Naive thymus-derived CD8-positive, alpha-beta T cell (primary cell): ENCODE data around the gene HOXB7. TPM values are rescaled to one million over a fixed set of nuclear protein-coding genes. Genes with fewer than 3 reads are reported as not detected.

Experiments
- ATAC-seq, 2 donors: fragments of 150-1000 bp; cut with Tn5 transposase in 1 of 2; sonication (Bioruptor Pico), chemical (Tn5 transposase) in 1 of 2; 1 replicate in 1 of 2; 2 replicates in 1 of 2; pipeline ENCODE4 v1.10.0; 2021; ENCODE audit warnings: mild to moderate bottlenecking in 2 of 2, moderate library complexity in 2 of 2
- POLR2A ChIA-PET: fragments of 350-600 bp; sonication (Branson Sonifier 250); formaldehyde crosslinking; loops from one replicate; lab custom pipeline; 2021; ENCODE audit warnings: antibody characterized with exemption; lab: Charles Lee
- DNase-seq, 10 donors: peaks; one replicate each; pipeline versions ENCODE4 v3.0.0 to v3.0.0-alpha.2; 2020 to 2022
- H3K27ac Mint-ChIP-seq, 10 donors: one replicate each; pipeline ENCODE4 v1.8.0; 2020 to 2022; ENCODE audit warnings: mild to moderate bottlenecking in 10 of 10, mixed read lengths in 10 of 10, moderate library complexity in 4 of 10, inconsistent platforms in 1 of 10
- H3K27me3 Mint-ChIP-seq, 5 donors: one replicate each; pipeline ENCODE4 v1.8.0; 2021 to 2022; ENCODE audit warnings: mixed read lengths in 5 of 5
- H3K36me3 Mint-ChIP-seq, 3 donors: one replicate each; pipeline ENCODE4 v1.8.0; 2020 to 2022; ENCODE audit warnings: mixed read lengths in 3 of 3, mild to moderate bottlenecking in 2 of 3, inconsistent platforms in 1 of 3
- H3K4me1 Mint-ChIP-seq, 4 donors: one replicate each; pipeline ENCODE4 v1.8.0; 2021 to 2022; ENCODE audit warnings: mixed read lengths in 4 of 4
- H3K4me3 Mint-ChIP-seq, 10 donors: one replicate each; pipeline ENCODE4 v1.8.0; 2020 to 2022; ENCODE audit warnings: mild to moderate bottlenecking in 10 of 10, mixed read lengths in 10 of 10, moderate library complexity in 6 of 10, inconsistent platforms in 1 of 10
- H3K9me3 Mint-ChIP-seq, 9 donors: one replicate each; pipeline ENCODE4 v1.8.0; 2020 to 2022; ENCODE audit warnings: mixed read lengths in 9 of 9, mild to moderate bottlenecking in 3 of 9, inconsistent platforms in 1 of 9, moderate library complexity in 1 of 9
- polyA plus RNA-seq, 3 donors: library from polyadenylated mRNA; unstranded; fragments of 300-500 nt; fragmentation: Illumina TruSeq; gene quantifications; one replicate each; pipeline ENCODE4 v1.2.3, GENCODE V29; 2021
- total RNA-seq, 8 experiments: library from RNA in 2 of 8; stranded (reverse) in 2 of 8; gene quantifications; one replicate each; pipeline ENCODE4 v1.2.3 and lab custom pipeline; 2021 to 2026

Gene HOXB7
- total and polyA plus RNA-seq, 5 experiments from 2014 or later: 0.22 to 0.40 TPM; not detected in 3

DNA sequence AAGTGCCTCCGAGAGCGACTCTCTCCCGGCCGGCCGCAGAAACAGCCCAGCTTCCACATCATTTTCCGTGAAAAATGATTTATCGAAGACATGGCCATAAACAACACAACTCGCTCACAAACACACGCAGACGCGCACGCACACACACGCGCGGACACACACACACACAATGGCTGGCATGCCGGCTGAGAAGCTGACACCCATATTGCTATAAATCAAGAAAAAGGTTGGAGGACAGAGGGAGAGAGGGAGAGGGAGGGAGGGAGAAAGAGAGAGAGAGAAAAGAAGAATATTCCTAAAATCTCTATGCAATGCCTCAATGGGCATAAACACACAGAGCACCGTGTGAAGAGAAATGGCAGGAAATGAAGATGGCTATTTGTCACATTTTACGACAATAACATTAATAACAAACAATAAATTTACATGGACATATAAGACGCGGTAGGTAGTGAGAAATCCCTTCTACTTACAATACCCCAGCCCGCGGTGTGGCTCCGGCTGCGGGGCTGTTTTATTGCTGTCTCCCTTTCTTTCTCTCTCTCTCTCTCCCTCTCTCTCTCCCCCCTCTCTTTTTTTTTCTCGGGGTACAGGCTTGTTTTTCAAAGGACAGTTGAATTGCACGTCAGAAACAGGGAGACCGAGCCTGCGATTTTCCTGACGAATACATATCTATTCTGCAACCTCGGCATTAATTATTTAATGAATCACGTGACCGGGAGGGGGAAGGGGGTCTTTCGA is 42.1 kb downstream of the HOXB7 start:
- peak in 1 of 10 donors; percentile 1 for DNase-seq
- Mint-ChIP-seq H3K4me3 (peak overlapping the region in 4 of 10 donors; percentile 8 to 39 (median 13)), H3K27ac (peak overlapping the region in 1 of 10 donors; percentile 21), H3K9me3 (no peaks in the 10 kb centered on the region), H3K27me3 (peaks cover 0 to 20% (median 14%) of the 10 kb centered on the region in 5 donors), H3K4me1 (peaks cover 3 to 25% (median 9%) of the 10 kb centered on the region in 4 donors), H3K36me3 (peaks cover 0 to 3% (median 0%) of the 10 kb centered on the region in 3 donors)
- POLR2A ChIA-PET: no interaction called here
- ATAC-seq: no peak

DNA sequence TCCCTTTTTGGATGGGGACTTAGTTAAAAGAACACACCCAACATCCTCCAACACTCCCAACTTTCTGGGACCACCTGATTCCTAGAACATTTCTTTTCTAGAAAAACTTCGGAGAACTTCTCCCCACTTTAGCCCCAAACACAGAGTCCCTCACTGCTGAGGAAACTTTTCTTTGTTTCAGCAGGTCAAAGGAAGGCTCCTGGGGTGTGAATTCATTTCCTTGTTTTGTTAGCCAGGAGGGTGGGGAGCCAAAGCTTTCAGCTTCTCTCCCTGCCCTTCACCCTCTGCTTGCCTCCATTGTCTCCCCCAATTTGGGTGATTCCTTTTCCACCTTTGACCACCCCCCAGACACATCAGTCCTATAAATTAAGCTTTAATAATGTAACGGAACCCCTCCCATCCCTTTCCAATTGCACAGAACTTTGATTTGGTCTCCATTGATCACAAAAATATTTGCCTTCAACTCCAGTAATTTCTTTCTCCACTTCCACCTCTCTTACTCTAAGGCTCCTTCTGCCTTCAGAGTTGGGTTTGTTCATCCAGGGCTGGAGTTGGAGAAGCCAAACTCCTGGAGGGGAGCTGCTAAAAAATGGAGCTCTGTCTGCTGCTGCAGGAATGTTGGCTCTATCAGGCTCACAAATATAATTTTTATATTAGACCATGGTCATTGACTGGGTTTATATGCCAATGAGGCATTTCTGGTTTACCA is 43.0 kb downstream of the HOXB7 start:
- no peaks in the 10 kb centered on the region for H3K9me3 Mint-ChIP-seq
- ATAC-seq (no peak), DNase-seq (peak in 1 of 10 donors; percentile 10)
- H3K4me1 Mint-ChIP-seq: peaks cover 3 to 22% (median 8%) of the 10 kb centered on the region in 4 donors
- H3K4me3 Mint-ChIP-seq: no peak overlapping the region
- H3K27me3 Mint-ChIP-seq: peaks cover 9 to 26% (median 19%) of the 10 kb centered on the region in 5 donors
- H3K36me3 Mint-ChIP-seq: peaks cover 0 to 3% (median 0%) of the 10 kb centered on the region in 3 donors
- POLR2A ChIA-PET: interaction anchor here (0.9 kb wide), 1 partner anchor 20 kb away, joined by 3 read pairs; no protein-coding TSS in a partner anchor
- H3K27ac Mint-ChIP-seq: no peak overlapping the region

DNA sequence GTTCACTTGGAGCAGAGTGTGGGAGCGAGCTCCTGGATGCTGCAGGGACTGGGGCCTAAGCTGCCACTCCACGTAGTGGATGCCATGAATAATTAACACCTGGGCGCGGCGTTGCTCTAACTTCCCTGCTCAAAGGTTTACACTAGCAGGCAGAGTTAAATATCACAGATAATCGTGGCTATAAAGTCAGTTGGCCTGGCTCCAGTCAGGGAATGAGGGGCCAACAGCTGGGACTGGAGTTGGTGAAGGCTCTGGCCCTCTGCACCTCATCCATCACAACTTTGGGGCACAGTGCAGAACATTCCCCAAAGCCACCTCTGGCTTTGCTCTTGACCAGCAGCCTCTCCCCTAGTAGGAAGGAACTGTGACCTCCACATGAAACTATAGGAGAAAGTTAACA is 43.6 kb downstream of the HOXB7 start:
- Mint-ChIP-seq H3K4me1 (peaks cover 3 to 26% (median 9%) of the 10 kb centered on the region in 4 donors), H3K27me3 (peaks cover 13 to 31% (median 22%) of the 10 kb centered on the region in 5 donors), H3K4me3 (no peak overlapping the region), H3K27ac (no peak overlapping the region), H3K36me3 (peaks cover 0 to 3% (median 0%) of the 10 kb centered on the region in 3 donors), H3K9me3 (no peaks in the 10 kb centered on the region)
- POLR2A ChIA-PET: interaction anchor here (0.9 to 1.9 kb wide), 2 partner anchors 8 to 19 kb away, joined by 3 to 4 read pairs; no protein-coding TSS in a partner anchor
- ATAC-seq: no peak
- no peak for DNase-seq

DNA sequence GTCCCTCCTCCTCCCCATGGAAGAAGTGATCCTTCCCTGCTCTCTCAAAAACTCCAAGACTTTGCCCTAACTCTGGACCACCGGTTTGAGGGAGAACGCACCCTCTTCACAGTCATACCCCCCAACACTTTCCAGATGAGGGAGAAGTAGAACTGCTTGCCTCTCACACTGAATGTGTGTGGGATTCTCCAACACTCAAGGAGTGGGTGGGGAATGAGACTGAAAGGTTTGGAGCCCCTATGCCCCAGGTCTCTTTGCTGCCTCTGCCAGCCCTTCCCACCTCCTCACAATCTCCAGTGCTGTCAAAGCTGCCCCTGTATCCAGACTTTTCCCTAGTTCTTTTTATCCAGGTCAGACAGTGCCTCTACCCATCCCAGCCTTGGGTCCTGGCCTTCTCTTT is 44.1 kb downstream of the HOXB7 start:
- DNase-seq (peak in 1 of 10 donors; percentile 18), ATAC-seq (no peak)
- Mint-ChIP-seq H3K27ac (no peak overlapping the region), H3K36me3 (peaks cover 0 to 3% (median 0%) of the 10 kb centered on the region in 3 donors), H3K4me3 (no peak overlapping the region), H3K4me1 (peaks cover 3 to 31% (median 10%) of the 10 kb centered on the region in 4 donors), H3K9me3 (no peaks in the 10 kb centered on the region), H3K27me3 (peaks cover 13 to 31% (median 22%) of the 10 kb centered on the region in 5 donors)
- POLR2A ChIA-PET: interaction anchor here (0.6 to 1.9 kb wide), 3 partner anchors 8 to 18 kb away, joined by 3 to 5 read pairs (median 4); no protein-coding TSS in a partner anchor

DNA sequence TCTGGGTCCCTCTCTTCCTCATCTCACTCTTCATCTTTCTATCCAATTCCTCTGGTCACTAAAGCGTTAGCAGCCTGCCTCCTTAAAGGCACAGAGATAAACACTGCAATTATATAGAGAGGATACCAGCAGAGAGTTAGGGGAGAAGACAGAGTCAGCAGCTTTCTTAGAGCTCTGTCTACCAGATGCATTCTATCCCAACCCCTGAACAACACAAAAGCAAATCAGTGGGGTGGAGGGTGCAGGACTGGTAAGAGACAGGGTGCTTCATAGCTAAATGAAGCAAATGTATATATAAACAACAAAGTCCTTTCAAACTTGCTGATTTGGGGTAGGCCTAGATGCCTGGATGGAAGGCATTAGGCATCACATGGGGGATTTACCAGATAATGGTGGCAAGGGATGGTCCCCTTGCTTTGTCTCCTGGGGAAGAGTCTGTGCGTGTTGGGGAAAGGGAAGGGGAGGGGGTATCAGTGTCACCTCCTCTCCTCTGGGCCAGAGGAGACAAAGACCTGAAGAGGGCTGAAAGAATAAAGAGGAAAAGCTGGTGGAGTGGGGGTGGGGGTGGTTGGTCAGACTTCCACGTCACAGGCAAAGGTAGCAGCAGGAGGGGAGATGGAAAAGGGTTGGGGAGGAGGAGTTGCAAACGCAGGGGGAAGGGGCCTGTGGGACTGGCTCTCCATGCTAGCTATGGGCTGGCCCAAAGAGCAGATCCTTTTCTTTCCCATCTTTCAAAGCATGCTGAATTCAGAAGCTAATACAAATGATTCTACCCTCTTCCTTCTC is 44.7 kb downstream of the HOXB7 start:
- Mint-ChIP-seq H3K9me3 (no peaks in the 10 kb centered on the region), H3K4me3 (no peak overlapping the region), H3K36me3 (peaks cover 0 to 3% (median 0%) of the 10 kb centered on the region in 3 donors), H3K4me1 (peaks cover 3 to 36% (median 11%) of the 10 kb centered on the region in 4 donors), H3K27me3 (peaks cover 13 to 31% (median 22%) of the 10 kb centered on the region in 5 donors), H3K27ac (no peak overlapping the region)
- DNase-seq: peak in 1 of 10 donors; percentile 24
- ATAC-seq: no peak
- POLR2A ChIA-PET: interaction anchor here (0.6 to 1.9 kb wide), 3 partner anchors 9 to 26 kb away, joined by 3 to 5 read pairs (median 4); no protein-coding TSS in a partner anchor

DNA sequence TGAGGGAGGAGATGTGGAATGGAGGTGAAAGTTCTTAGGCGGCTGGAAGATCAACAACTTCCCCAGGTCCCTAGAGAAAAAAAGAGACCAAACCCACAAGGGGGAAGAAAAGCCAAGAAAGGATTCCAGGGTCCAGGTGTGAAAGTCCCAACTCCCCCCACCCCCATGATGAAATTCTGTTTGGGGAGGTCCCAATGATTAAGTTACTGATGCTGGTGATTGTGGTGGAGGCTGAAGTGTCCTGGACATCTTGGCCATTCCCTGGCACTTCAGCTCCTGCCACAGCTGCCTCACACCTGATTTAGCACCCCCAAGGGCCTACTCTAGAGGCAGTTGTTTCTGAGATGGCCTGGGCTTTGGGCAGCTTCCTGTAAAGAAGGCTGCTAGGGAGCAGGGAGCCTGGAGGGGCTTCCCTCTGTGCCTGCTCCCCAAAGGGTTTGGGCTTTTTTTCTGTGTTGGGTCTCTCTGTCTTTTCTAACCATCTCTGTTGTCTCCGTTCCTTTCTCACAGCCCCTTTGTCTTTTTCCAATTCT is 45.7 kb downstream of the HOXB7 start:
- H3K9me3 Mint-ChIP-seq: no peaks in the 10 kb centered on the region
- ATAC-seq (no peak), DNase-seq (peak in 1 of 10 donors; percentile 15)
- POLR2A ChIA-PET: no interaction called here
- peaks cover 13 to 31% (median 27%) of the 10 kb centered on the region in 5 donors for H3K27me3 Mint-ChIP-seq
- H3K27ac Mint-ChIP-seq: no peak overlapping the region
- H3K36me3 Mint-ChIP-seq: peaks cover 0 to 3% (median 0%) of the 10 kb centered on the region in 3 donors
- H3K4me3 Mint-ChIP-seq: peak overlapping the region in 5 of 10 donors; percentile 9 to 62 (median 55)
- peaks cover 3 to 36% (median 11%) of the 10 kb centered on the region in 4 donors for H3K4me1 Mint-ChIP-seq

DNA sequence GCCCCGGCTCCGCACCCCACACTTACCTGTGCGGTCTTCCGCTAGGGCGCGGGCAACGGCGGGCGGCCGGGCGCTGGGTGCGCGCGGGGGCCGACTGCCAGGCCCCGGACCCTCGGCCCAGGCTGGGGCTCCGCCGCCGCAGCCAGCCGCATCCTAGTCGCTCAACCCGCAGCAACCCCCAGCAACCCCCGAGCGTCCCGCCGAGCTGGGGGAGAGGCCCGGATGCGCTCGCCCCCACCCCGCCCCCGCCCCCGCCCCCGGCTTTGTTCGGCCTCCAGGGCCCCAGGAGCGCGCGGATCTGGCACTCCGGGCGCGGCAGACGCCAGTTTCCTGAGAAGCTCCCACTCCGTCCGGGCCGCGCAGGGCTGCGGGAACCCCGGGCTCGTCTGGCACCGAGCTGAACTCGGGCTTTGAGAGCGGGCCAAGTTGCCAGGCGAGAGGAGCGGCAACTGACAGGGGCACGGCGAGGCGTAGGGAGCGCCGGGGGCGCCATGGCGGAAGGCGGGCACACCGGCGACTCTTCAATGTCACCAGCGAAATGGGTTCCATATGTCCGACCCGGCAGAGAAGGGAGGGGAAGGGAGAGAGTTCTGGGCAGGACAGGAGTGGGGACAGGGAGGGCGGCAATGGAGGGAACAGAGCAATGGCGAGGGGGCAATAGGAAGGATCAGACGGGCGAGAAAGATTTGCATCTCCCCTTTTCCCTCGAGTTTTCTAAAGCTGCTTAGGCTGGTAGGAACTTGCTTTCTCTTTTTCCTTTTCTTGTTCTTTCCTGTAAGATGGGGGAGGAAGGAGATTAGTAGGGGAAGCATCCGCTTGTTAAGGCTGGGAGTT is 46.4 kb downstream of the HOXB7 start:
- Mint-ChIP-seq H3K27ac (no peak overlapping the region), H3K9me3 (no peaks in the 10 kb centered on the region)
- POLR2A ChIA-PET: no interaction called here

DNA sequence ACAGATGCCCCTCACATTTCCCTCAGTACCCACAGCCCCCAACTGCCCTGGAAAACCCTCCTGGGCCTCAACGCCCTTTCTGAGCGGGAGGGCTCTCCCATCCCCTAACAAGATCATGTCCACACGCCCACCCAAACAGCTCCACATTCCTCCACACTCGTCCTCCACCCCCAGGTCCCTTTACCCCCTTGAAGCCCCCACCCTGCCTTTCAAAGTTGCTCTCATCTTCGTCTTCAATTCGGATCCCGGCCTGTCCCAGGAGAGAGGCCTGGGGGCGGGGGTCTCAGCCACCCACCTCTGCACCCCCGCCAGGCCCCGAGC is 47.0 kb downstream of the HOXB7 start:
- Mint-ChIP-seq H3K4me1 (peaks cover 1 to 31% (median 11%) of the 10 kb centered on the region in 4 donors), H3K4me3 (peak overlapping the region in 6 of 10 donors; percentile 34 to 65 (median 46)), H3K27me3 (peaks cover 9 to 30% (median 22%) of the 10 kb centered on the region in 5 donors), H3K27ac (no peak overlapping the region), H3K36me3 (peaks cover 0 to 3% (median 0%) of the 10 kb centered on the region in 3 donors), H3K9me3 (no peaks in the 10 kb centered on the region)
- ATAC-seq (no peak), DNase-seq (peak in 1 of 10 donors; percentile 31)
- POLR2A ChIA-PET: interaction anchor here (0.6 kb wide), 1 partner anchor 22 kb away, joined by 3 read pairs; no protein-coding TSS in a partner anchor

More for the DNA sequence above, 46.4 kb downstream of the HOXB7 start:
- DNase-seq (peak in 1 of 10 donors; percentile 57), ATAC-seq (peak; percentile 27 to 69)
- H3K4me3 Mint-ChIP-seq: peak overlapping the region in 6 of 10 donors; percentile 9 to 70 (median 58)
- H3K27me3 Mint-ChIP-seq: peaks cover 9 to 27% (median 24%) of the 10 kb centered on the region in 5 donors
- H3K4me1 Mint-ChIP-seq: peaks cover 3 to 36% (median 11%) of the 10 kb centered on the region in 4 donors
- H3K36me3 Mint-ChIP-seq: peaks cover 0 to 3% (median 0%) of the 10 kb centered on the region in 3 donors

DNA sequence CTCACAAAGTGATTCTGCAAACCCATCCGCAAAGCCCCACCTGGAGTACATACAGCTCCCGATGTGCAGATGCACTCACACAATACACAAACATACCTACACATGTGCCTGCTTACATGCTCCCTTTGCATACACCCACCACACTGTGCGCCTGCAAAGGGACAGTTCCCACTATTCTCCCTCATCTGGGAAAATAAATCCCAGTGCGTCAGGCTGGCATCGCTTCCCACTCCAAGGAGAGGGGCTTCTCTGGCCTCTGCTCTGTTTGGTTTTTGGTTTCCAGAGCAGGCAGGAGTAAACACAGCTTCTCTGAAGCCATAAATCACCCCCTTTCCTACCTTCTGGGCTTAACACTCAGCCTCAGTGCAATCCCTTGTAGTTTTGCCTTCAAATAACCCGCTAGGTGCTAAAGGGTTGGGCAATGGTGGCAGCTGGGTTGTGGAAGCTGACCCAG is 47.4 kb downstream of the HOXB7 start:
- POLR2A ChIA-PET: interaction anchor here (0.6 kb wide), 1 partner anchor 22 kb away, joined by 3 read pairs; no protein-coding TSS in a partner anchor
- H3K9me3 Mint-ChIP-seq: no peaks in the 10 kb centered on the region
- peak overlapping the region in 7 of 10 donors; percentile 34 to 65 (median 39) for H3K4me3 Mint-ChIP-seq
- DNase-seq: peak in 1 of 10 donors; percentile 40
- peaks cover 12 to 34% (median 24%) of the 10 kb centered on the region in 5 donors for H3K27me3 Mint-ChIP-seq
- ATAC-seq: no peak
- peaks cover 0 to 2% (median 0%) of the 10 kb centered on the region in 3 donors for H3K36me3 Mint-ChIP-seq
- H3K4me1 Mint-ChIP-seq: peaks cover 1 to 27% (median 8%) of the 10 kb centered on the region in 4 donors
- H3K27ac Mint-ChIP-seq: no peak overlapping the region

DNA sequence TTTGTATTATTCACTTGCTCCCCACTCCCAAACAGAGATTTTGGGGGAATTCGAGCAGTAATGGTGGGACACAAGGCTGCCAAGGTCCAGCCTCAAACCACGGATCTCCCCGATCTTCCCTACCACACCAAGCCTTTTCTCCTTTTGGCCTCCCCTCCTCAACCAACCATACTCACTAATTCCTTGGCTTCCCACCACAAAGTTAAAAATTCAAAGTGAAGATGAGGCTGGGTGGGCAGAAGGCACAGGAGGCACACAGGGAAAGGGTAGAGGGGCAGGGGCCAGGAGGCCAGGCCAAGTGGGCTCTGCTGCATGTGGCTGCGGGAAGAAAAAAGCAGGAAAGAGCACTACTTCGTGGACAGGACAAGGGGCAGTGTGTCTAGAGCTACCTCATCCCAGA is 47.9 kb downstream of the HOXB7 start:
- Mint-ChIP-seq H3K9me3 (no peaks in the 10 kb centered on the region), H3K27ac (no peak overlapping the region), H3K27me3 (peaks cover 14 to 39% (median 22%) of the 10 kb centered on the region in 5 donors), H3K4me1 (peaks cover 0 to 24% (median 6%) of the 10 kb centered on the region in 4 donors), H3K36me3 (no peaks in the 10 kb centered on the region), H3K4me3 (no peak overlapping the region)
- no peak for ATAC-seq
- POLR2A ChIA-PET: interaction anchor here (0.6 to 1.3 kb wide), 3 partner anchors 19 to 164 kb away, joined by 3 read pairs; no protein-coding TSS in a partner anchor
- DNase-seq: peak in 1 of 10 donors; percentile 27
